Measurements from ENCODE around the gene ROBO4. TPM values are rescaled to one million over a fixed set of nuclear protein-coding genes. Genes with fewer than 3 reads are reported as not detected.
A peak's percentile ranks its signal among the peaks of the same experiment; 100 is the strongest.

ROBO4 gene
- total and polyA plus RNA-seq, 2 of the 13 experiments (the other 11 are each of a cell fraction or from before 2014, with no cell fraction given) = 0.07 to 1.1 TPM

- H3K9me3 ChIP-seq (ENCODE audit: low read length) = no peaks in the 10 kb centered on the region
- FAIRE-seq = peak; percentile 59
- H3K4me2 ChIP-seq (ENCODE audit: low read depth, low read length) = peak overlapping the region; percentile 67
- no peak overlapping the region for H2AFZ ChIP-seq (ENCODE audit: low read length)
- intact Hi-C loops (cut with micrococcal nuclease; ENCODE audit: unreplicated experiment) = no loop called here
- peaks cover 0 to 43% of the 10 kb centered on the region in 2 experiments; a peak in 4 of 5 replicates for H3K27me3 ChIP-seq (ENCODE audit: control insufficient read depth in 1 of 2, insufficient read depth in 2 of 2, low read length in 2 of 2)
- ChIA-PET POLR2A (interaction anchor here (0.9 to 1.2 kb wide), 2 partner anchors 37 to 98 kb away, joined by 3 to 9 read pairs; partner anchors contain the start of genes HEPACAM and MSANTD2), CTCF (ENCODE audit: low intra/inter-chr PET ratio, low total read pairs) (no interaction called here)
- ATAC-seq = peak; percentile 59
- H3K4me3 ChIP-seq (replicated peaks in 1 of 3; ENCODE audit: insufficient read depth in 1 of 3, low read depth in 2 of 3, low read length in 3 of 3) = peak overlapping the region in 2 of 3 experiments; percentile 20 to 35; a peak in 1 of 6 replicates
- no TSS peak for BruUV-seq (replicated peaks)
- H3K4me1 ChIP-seq (ENCODE audit: insufficient read depth, low read length) = peaks cover 66% of the 10 kb centered on the region
- in situ Hi-C loops (cut with HindIII; ENCODE audit: extremely low pct_ligation_motif_present, low pct_unique_long_range_greater_than_20kb) = no loop called here
- no peak overlapping the region for H3K27ac ChIP-seq (ENCODE audit: extremely low read length, insufficient read depth, low read length)
- no peaks in the 10 kb centered on the region for H4K20me1 ChIP-seq (ENCODE audit: insufficient read depth, low read length)
- no peaks in the 10 kb centered on the region for H3K36me3 ChIP-seq (replicated peaks in 1 of 2; ENCODE audit: control insufficient read depth in 1 of 2, insufficient read depth in 2 of 2, low read length in 2 of 2)
- TF ChIP-seq CTCF (CRISPR knock-in tag; IDR thresholded peaks at IDR 0.05) (0 out of 2 replicates have a peak, but pooled peaks have one; percentile 32), MLX (CRISPR knock-in tag; IDR thresholded peaks at IDR 0.05) (no peak)
- peak; percentile 22 for DNase-seq (ENCODE audit: low spot score)
- no peaks in the 10 kb centered on the region for H3K79me2 ChIP-seq (ENCODE audit: insufficient read depth, low read length)
- peak overlapping the region; percentile 0; the same call in 1 of the 2 replicates for H3K9ac ChIP-seq (ENCODE audit: insufficient read depth, low read depth, low read length)
- 12% methylated on average over 3 of the region's 3 CpGs for WGBS (ENCODE audit: low lambda C conversion rate)
These were observed 607 bp upstream of the ROBO4 start for GRCh38 chr11:124898263-124898680.

GRCh38 chr11:124896821-124897391 lies 759 bp downstream of the ROBO4 start:
- intact Hi-C loops (cut with micrococcal nuclease; ENCODE audit: unreplicated experiment) (no loop called here), in situ Hi-C loops (cut with HindIII; ENCODE audit: extremely low pct_ligation_motif_present, low pct_unique_long_range_greater_than_20kb) (no loop called here)
- no peaks in the 10 kb centered on the region for H3K36me3 ChIP-seq (replicated peaks in 1 of 2; ENCODE audit: control insufficient read depth in 1 of 2, insufficient read depth in 2 of 2, low read length in 2 of 2)
- WGBS (ENCODE audit: low lambda C conversion rate) = 42% methylated on average over 6 of the region's 9 CpGs
- no peak for FAIRE-seq
- H3K9ac ChIP-seq (ENCODE audit: insufficient read depth, low read depth, low read length) = no peak overlapping the region
- peaks cover 0 to 53% of the 10 kb centered on the region in 2 experiments; a peak in 4 of 5 replicates for H3K27me3 ChIP-seq (ENCODE audit: control insufficient read depth in 1 of 2, insufficient read depth in 2 of 2, low read length in 2 of 2)
- no peak; the same call in 2 of the 3 replicates for ATAC-seq
- ChIA-PET POLR2A (interaction anchor here (0.9 kb wide), 1 partner anchor 41 kb away, joined by 3 read pairs; no protein-coding TSS in a partner anchor), CTCF (ENCODE audit: low intra/inter-chr PET ratio, low total read pairs) (no interaction called here)
- H3K4me1 ChIP-seq (ENCODE audit: insufficient read depth, low read length) = peaks cover 66% of the 10 kb centered on the region
- no peak for DNase-seq (ENCODE audit: low spot score)
- H3K4me3 ChIP-seq (replicated peaks in 1 of 3; ENCODE audit: insufficient read depth in 1 of 3, low read depth in 2 of 3, low read length in 3 of 3) = peak overlapping the region in 2 of 3 experiments; percentile 27 to 38; a peak in 3 of 6 replicates
- no peak overlapping the region for H3K27ac ChIP-seq (ENCODE audit: extremely low read length, insufficient read depth, low read length)
- no peaks in the 10 kb centered on the region for H3K9me3 ChIP-seq (ENCODE audit: low read length)
- no TSS peak for BruUV-seq (replicated peaks)
- no peaks in the 10 kb centered on the region for H4K20me1 ChIP-seq (ENCODE audit: insufficient read depth, low read length)
- H2AFZ ChIP-seq (ENCODE audit: low read length) = no peak overlapping the region
- TF ChIP-seq NFKB2 (CRISPR knock-in tag; IDR thresholded peaks at IDR 0.05; ENCODE audit: borderline replicate concordance) = no peak
- TF ChIP-seq ZNF124 (CRISPR knock-in tag; IDR thresholded peaks at IDR 0.05) = no peak
- TF ChIP-seq IRF9 (CRISPR knock-in tag; IDR thresholded peaks at IDR 0.05; ENCODE audit: borderline replicate concordance) = no peak
- no peak for TF ChIP-seq POLR2A (IDR thresholded peaks at IDR 0.05; ENCODE audit: insufficient read depth in 1 of 2, low read depth in 2 of 2, low read length in 2 of 2)
- no peak for TF ChIP-seq ZBTB33 (CRISPR knock-in tag; IDR thresholded peaks at IDR 0.05)
- TF ChIP-seq XBP1 (CRISPR knock-in tag; IDR thresholded peaks at IDR 0.05) = no peak
- TF ChIP-seq ZNF589 (CRISPR knock-in tag; conservative IDR thresholded peaks at IDR 0.05) = no peak
- TF ChIP-seq ZNF432 (CRISPR knock-in tag; IDR thresholded peaks at IDR 0.05; ENCODE audit: borderline replicate concordance) = no peak
- no peak for TF ChIP-seq PHF5A (CRISPR knock-in tag; IDR thresholded peaks at IDR 0.05; ENCODE audit: low read depth, unreplicated experiment)
- H3K79me2 ChIP-seq (ENCODE audit: insufficient read depth, low read length) = no peaks in the 10 kb centered on the region
- peak overlapping the region; percentile 67; the same call in 1 of the 2 replicates for H3K4me2 ChIP-seq (ENCODE audit: low read depth, low read length)

All from HepG2 (cell line).